ENCODE measurements around the gene ACOT4.
"Not testable (repeated sequence)": the region's sequence is repeated elsewhere in the genome, so short reads cannot be mapped to it uniquely, and the experiment has no call there.

ACOT4 gene

DNA sequence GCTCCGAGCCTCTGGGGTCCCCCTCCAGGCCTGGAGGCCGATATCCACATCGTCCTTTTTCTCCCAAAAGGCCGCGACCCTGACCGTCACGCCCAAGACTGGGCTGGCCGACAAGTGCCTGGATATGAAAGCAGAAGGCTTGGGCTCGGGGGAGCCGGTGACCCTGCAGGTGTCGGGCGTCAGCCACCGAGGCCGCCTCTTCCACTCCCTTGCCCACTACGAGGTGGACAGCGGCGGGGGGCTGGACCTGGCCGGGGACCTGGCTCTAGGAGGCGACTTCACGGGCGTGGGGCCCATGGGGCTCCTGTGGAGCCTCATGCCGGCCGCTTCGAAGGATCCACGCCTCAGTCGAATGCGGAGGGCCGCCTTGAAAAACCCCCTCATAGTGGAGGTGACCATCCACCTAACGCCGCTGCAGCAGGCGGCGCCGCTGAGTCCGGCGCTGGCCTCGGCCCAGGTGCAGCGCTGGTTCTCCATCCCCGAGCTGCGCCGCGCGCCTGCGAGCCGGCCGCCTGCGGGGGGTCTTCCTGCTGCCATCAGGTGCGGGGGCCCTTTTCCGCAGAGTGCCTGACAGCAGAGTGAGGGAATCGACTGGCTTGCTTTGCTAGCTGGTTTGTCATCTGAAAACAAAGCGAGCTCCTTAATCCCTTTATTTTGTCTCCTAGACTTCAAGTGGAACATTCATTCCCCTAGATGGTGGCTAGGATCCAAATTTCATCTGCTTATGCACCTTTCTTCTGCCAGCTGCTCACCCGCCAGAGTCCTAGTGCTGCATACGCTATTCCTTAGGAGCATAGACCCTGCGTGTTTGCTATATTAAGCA, 42.5 kb downstream of the ACOT4 start:
- DNase-seq, result peak; percentile 2

DNA sequence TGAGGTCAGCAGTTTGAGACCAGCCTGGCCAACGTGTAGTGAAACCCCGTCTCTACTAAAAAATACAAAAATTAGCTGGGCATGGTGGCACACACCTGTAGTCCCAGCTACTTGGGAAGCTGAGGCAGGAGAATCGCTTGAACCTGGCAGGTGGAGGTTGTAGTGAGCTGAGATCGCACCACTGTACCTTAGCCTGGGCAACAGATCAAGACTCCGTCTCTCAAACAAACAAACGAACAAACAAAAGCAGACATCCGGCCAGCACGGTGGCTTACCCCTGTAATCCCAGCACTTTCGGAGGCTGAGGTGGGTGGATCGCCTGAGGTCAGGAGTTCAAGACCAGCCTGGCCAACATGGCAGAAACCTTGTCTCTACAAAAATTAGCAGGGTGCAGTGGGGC, 44.7 kb downstream of the ACOT4 start:
- DNase-seq, result not testable (repeated sequence)

DNA sequence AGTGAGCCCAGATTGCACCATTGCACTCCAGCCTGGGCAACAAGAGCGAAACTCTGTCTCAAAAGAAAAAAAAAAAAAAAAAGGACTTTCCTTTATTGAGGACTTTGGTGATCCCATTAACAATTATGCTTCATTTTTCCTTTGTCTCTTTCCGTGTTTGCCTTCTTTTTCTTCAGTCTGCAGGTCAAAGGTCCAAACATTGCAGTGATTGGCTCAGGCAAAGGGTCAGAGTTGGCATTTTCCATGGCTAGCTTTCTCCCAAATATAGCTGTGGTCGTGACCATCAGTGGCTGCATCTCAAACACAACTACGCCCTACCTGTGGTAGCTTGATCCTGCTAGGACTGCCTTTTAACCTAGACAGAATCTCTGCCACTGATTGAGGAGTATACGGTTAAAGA, 46.2 kb downstream of the ACOT4 start:
- no peak for DNase-seq

DNA sequence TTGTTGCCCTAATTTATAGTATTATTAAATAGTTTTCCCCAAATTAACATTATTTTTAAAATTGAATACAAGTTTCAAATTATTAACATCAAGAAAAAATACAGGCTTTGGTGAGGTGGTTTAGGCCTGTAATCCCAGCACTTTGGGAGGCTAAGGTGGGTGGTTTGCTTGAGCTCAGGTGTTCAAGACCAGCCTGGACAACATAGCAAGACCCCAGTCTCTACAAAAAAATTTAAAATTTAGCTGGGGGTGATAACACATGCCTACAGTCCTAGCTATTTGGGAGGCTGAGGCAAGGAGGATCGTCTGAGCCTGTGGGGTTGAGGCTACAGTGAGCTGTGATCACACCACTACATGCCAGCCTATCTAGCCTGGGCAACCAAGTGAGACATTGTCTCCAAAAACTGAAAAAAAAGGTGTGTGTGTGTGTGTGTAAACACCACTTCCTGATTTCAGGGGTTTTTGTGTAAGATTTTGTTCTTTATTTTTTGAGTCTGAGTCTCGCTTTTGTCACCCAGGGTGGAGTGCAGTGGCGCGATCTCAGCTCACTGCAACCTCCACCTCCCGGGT, 49.2 kb downstream of the ACOT4 start:
- no peak for DNase-seq

DNA sequence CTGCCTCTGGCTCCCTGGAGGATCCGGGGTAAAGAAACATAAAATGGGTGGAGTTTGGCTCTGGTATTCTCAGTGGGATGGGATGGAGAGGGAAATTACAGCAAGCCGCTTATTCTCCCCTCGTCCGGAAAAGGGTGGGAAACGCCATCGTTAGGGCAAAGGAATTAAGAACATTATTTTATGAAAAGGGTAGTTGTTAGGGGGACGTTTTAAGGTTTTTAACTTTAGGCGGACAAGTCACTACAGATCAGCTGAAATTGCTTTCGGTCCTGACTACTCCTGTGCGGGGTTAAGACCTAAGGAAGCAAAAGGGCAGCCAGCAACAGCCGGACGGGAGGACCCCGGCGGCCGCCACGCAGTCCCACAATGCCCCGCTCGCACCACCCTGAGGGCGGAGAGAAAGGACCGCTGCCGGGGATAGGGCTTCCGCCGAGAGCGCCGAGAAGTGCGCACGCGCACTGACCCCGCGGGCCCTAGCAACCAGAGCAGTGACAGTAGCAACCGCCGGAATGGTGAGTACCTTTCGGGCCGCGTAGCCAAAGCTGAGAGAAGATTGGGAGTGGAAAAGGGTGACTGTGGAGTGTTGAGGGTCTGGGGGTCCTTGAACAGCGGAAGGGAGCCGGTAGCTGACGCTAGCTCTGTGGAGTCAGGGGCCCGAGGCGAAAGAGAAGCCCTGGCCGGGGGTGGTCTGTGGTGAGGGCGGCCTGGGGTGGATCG, 53.0 kb downstream of the ACOT4 start, which contains the start of gene DNAL1:
TSS of gene DNAL1 (plus strand) at position 456 of the 717 bp plus-strand sequence. CDS start at position 510, 54 bp downstream.
- peak; percentile 88 for DNase-seq

DNA sequence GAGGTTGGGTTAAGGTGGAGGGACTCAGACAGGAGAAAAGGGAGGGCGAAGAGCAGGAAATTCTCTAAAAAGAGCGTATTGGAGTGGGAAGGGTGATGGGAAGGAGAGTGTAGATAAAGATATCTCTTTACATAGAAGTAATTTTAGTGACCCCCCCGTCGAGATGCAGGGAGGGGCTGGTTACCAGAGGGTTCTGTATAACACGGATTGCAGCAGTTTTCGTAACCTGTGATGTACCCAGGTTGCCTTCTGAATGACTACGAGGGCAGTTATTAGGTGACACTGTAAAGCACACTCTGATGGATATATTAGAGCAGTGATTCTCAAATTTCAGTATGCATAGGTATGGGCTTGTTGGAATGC, 53.6 kb downstream of the ACOT4 start:
- no peak for DNase-seq

Measured in activated CD4-positive, alpha-beta T cell treated with anti-CD3 and anti-CD28 coated beads, Interleukin-2, amount 50 U/mL, for 1 hour (primary cell).